ENCODE data around the gene PRSS22.

GRCh38 chr16:2843526-2843925 lies 14.4 kb downstream of the PRSS22 start:
- TF ChIP-seq, protein P1, sequence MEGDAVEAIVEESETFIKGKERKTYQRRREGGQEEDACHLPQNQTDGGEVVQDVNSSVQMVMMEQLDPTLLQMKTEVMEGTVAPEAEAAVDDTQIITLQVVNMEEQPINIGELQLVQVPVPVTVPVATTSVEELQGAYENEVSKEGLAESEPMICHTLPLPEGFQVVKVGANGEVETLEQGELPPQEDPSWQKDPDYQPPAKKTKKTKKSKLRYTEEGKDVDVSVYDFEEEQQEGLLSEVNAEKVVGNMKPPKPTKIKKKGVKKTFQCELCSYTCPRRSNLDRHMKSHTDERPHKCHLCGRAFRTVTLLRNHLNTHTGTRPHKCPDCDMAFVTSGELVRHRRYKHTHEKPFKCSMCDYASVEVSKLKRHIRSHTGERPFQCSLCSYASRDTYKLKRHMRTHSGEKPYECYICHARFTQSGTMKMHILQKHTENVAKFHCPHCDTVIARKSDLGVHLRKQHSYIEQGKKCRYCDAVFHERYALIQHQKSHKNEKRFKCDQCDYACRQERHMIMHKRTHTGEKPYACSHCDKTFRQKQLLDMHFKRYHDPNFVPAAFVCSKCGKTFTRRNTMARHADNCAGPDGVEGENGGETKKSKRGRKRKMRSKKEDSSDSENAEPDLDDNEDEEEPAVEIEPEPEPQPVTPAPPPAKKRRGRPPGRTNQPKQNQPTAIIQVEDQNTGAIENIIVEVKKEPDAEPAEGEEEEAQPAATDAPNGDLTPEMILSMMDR (IDR thresholded peaks at IDR 0.05) = no peak
- no peak for TF ChIP-seq POLR2A (IDR thresholded peaks at IDR 0.05)
